GM21576 (cell line): ENCODE results near the gene SMIM43.
"Not testable (repeated sequence)": the region's sequence is repeated elsewhere in the genome, so short reads cannot be mapped to it uniquely, and the experiment has no call there.

Experiments
- ATAC-seq: cut with Tn5 transposase; IDR thresholded peaks from one replicate; pipeline ENCODE4 v1.9.1; 2021; ENCODE audit warnings: mild to moderate bottlenecking, moderate library complexity; ENCODE audit not compliant: unreplicated experiment

SMIM43 gene

DNA sequence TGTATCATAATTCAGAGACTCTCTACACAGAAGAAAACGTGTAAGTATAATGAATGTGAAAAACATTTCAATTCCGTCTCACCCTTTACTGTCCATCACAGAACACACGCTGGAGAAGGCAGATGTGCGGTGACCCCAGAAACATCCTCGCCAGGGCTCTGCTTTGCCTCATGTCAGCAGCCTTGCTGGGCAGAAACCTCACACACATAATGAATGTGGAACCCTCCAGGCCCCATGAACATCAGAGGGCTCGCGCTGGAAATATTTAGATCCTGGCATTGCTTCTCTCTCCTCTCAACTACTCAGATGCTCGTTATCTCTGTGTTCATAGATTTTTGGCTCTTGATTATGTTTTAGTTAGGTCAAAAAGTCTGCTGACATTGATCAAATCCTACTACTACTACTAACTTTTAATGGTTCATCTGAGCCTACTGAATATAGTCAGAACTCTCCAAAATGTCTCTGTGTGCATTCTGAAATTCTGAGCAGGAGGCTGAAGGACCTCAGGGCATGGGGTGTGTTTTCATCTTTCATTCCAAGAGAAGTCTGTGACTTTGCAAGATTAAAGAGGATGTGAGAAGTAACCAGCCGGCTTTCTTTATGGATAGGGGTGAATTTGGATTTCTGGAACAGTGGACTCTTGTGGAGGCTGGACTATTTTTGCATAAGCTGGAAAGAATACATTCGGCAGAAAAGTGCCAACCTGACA lies 27.0 kb downstream of the SMIM43 start:
- no peak for ATAC-seq

DNA sequence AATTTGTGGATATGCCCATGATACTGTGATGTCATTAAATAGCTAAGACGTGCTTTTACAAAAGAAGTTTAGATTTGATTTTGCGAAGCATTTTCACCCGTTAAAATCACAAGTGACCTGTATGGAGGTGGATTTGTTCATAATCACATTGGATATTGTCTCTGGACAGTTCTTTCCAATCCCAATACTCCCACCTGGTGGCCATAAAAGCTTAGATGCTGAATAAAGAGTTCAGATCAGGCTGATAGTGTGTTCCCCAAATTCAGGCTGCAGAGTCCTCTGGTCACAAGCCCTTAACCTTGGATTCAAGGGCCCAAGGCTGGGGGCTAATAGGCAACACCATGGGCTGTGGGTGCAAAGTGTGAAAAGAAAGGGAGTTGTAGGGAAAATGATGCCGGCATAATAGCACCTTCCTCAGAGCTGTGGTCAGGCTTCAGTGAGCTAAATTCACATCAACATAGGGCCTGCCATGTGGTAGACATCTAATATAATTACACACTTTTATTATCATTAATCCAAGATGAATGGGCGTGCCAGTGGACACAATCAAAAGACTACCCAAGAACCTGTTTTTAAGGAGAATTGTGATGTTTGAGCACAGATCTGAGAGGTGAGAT lies 28.1 kb downstream of the SMIM43 start:
- ATAC-seq, result no peak

DNA sequence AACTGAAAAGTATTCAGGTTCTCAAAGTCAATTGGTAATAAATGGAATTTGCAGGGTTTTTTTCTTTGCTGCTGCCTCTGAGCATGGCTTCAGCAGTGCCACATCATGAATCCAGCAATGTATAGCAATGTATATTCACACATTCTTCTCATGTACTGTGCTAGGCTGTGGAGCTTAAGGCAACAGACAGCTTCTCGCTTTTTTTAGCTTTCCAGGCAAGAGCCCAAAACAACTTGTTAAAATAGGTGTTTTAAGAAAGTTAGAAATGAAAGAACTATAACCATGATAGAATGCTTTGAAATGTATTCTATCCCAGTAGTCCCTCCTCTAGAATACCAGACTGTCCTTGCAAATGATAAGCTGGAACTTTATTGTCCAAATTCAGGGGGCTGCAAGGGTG lies 30.4 kb downstream of the SMIM43 start:
- no peak for ATAC-seq

DNA sequence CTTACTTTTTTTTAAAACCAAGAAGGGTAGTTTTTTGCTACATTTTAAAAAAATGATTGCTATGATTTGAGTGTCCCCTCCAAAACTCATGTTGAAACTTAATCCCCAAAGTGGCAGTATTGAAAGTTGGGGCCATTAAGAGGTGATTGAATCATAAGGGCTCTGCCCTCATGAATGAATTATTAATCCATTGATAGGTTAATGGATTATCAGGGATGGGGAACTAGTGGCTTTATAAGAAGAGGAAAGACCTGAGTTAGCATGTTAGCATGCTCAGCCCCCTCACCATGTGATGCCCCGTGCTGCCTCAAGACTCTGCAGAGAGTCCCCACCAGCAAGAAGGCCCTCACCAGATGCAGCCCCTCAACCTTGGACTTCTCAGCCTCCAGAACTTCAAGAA lies 31.0 kb downstream of the SMIM43 start:
- no peak for ATAC-seq

DNA sequence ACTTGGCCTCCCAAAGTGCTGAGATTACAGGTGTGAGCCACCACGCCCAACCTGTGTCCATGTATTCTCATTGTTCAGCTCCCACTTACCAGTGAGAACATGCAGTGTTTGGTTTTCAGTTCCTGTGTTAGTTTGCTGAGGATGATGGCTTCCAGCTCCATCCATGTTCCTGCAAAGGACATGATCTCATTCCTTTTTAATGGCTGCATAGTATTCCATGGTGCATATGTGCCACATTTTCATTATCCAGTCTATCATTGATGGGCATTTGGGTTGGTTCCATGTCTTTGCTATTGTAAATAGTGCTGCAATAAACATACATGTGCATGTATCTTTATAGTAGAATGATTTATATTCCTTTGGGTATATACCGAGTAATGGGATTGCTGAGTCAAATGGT lies 35.2 kb downstream of the SMIM43 start:
- ATAC-seq, result not testable (repeated sequence)

DNA sequence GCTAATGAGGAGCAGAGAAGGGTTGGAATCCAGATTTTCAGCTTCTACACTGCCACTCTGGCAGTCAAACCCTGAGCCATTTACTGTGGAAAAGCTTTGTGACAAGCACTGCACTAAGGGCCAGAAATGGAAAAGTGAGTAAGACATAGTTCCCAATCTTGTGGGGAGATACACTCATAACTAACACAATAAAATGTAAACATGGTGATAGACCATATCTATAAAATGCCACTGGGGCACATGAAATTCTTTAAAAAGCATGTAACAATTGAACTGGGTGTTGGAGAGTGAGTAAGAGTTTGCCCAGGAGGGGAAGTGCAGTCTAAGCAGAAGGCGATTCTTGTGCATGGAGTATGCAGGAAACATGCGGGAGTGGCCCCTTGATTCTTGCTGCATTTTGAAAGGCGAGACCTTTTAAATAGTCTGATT lies 36.2 kb downstream of the SMIM43 start:
- ATAC-seq, result no peak

DNA sequence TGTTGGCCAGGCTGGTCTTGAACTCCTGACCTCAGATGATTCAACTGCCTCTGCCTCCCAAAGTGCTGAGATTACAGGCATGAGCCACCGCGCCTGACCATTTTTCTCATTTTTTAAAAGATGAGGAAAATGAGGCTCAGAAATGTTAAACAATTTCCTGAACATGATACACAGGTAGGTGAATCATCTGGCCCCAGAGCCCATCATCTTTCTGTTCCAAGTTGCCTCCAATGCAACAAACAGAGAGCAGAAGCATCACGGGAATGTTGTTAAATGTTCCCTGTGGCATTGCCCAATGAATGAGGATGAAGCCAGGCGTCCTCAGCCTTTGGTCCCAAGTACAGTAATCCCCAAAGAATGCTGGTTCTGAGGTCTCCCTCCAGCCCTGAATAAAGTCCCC lies 36.9 kb downstream of the SMIM43 start:
- no peak for ATAC-seq

DNA sequence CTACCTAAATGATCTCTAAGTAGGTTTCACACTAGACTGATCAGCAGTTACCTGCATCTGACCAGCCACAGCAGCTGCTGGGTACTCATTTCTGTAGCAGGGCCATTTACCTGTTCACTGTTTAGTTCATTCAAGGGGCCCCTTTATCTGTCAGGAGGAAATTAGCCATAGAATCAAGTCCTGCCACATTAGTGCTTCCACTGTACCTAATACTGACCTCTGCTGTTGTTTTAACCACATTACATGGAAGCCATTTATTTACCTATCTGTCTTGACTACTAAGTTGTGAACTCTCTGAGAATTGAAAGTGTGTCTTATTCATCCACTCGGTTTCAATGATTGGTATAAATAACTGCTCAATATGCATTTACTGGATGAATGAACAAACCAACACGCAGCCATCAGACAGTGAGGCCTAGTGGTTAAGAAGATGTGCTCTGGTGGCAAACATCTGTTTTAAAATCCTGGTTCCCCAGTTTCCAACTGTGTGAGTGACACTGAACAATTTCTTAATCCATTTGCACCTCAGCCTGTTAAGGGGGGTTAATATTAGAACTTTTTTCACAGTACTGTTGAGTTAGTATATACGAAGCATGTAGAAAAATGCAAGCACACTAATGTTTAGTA lies 38.2 kb downstream of the SMIM43 start:
- ATAC-seq, result peak; percentile 98

DNA sequence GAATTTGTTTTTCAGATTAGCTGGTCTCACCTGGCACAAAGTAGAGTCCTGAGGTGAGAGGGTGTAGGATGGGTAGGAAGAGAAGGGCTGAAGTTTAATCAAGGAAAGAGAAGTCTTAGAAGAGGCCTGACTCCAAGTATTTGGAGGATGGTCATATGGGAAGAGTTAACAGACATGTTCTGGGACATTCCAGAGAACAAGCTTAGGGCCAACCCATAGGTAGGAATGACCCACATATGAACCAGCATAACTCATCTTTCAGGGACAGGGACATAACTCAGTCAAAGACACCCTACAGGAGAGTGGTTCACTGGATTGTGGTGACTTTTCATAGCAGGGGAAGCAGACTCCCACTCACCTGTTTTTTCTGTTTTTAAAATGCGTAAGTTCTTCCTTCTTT lies 40.3 kb downstream of the SMIM43 start:
- ATAC-seq, result no peak

DNA sequence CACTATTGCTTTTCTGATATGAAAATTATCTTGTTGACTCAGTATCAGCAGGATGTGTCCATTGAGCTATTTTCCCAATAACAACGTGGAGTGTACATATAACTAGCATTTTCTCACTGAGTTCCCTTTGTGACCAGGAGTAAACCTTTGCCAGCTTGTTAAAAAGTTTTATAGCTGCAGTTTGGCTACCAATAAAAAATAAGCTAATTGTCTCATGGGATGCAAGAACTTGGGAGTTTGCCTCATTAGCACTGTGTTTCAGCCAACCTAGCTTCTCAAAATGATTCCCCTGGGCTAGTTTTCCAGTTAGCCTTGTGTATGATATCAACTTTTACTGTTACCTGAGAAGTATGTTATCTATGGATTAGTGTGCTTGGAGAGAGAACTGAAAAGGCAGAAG lies 43.3 kb downstream of the SMIM43 start:
- no peak for ATAC-seq

DNA sequence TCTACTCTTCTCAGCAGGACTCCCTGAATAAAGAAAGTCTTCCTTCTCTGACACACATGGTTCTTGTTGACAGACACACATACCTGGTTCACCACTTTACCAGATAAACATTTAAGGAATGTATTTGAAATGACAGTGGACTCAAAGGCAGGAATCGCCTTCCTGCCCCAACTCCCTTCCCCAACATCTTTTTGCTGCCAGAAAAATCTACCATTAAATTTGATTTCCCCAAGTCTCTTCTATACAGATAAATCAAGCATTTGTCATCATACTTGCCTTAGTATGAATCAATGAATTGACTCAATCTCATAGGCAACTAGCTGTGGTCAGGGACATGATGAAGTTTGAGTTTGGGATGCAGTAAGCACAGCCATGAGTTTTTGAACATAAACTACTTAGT lies 44.9 kb downstream of the SMIM43 start:
- no peak for ATAC-seq

DNA sequence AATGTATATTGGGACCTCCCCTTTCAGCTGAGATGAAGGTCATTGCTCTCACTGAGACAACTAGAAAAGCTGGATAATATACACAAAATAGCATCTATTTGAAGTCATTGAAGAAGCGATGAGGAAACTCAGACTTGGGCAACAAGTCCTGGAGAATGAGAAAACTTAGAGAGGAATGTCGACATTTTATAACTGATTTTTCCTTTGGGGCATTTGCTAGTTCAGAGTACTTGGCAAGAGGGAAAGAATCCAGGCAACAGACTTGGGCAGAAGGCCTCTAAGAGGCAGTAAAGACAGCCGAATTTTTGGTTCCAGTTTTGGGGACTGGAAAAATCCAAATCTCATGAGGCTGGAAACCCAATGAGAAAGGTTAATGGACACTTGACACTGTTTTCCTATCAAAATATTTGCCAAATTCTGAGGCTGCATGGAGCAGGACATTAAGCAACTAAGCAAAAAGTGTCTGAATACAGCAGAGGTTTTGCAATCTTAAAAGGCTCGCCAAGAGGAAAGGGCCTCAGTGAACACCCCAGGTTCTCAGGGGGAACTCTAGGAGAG lies 47.2 kb downstream of the SMIM43 start:
- no peak for ATAC-seq

DNA sequence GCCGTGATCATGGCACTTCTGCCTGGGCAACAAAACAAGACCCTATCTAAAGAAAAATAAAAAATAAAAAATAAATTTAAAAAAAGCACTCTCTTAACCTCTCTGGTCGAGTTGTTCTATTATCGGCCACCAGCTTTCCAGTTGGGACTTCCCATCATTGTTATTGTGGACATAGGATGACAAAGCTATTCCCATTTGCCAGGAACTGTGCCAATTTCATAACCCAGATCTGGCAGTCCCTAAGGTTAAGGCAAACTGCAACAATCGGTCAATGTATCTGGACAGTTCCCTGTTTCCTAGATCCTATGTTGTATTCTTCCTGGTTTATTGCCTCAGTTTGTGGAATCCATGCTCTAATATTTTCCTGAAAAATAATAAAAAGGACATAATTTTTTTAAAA lies 50.4 kb downstream of the SMIM43 start:
- no peak for ATAC-seq

DNA sequence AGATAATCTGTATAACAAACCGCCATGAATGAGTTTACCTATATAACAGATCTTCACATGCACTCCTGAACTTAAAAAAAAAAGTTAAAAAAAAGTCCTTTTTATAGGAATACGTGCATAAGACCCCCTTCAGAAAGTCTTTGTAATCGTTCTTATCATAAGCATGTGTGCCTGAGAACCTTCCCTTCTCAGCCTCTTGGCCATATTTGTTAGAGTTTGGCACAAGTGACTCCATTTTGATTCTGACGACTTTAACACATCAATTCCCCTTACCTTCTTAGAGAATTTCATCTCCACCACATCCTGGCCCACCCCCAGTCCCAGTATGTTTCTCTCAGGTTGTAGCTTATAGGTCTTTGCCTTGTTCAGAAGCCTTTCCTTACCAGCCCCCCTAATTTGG lies 52.2 kb downstream of the SMIM43 start:
- no peak for ATAC-seq

DNA sequence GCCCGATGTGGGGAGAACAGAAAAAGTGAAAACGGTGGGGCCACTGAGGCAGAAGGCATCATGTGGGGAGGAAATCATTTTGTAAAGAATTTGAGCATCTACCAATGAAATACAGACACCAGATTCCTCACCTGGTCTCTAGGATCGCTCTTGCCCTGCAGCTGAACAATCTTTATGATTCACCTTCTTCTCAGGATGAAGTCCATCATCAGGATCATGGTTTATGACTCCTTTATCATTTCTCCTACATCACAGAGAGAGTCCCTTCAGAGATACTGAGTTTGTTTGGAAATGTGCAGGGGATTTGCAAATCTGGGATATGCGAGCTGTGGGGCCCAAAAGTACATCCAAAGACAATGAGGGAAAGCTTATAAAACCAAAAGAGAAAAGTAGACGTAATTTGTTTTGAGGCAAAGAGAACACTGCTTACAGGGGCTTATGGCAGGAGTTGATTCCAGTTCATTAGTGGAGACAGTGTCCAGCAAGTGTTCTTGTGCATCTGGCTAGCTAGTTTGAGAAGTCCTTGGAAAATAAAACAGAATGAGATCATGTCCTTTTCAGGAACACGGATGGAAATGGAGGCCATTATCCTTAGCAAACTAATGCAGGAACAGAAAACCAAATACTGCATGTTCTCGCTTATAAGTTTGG lies 52.8 kb downstream of the SMIM43 start:
- ATAC-seq, result peak; percentile 5

DNA sequence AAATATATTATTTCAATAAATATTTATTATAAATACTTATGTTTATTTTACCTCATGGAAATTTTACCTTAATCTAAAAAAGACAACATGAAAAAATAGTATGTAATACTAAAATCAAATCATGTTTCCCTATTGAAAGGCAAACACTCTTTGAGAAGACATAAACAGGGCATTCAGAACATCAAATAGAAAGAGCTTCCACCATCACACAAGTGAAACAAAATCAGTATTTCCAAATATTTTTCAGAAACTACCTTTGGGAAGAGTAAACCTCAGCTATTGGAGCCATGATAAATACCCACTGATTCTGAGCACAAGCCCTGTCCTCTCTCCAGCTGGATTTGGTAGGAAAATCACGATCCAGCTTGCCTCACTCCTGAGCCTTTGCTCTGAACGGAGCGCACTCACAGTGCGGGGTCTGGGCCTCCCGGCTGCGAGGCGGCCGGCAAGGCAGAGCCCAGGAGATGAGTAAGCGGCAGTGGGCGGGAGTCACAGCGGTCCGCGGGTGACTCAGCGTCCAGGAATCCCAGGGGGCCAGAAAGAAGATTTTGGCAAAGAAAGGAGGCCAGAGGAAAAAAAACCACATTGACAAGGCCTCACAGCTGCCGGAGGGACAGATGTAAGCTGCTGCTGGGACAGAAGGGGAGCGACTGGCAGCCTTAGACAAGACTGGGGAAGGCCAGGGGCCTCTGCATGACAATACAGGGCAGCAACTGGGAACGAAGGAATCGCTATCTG lies 53.5 kb downstream of the SMIM43 start:
- ATAC-seq, result peak; percentile 87

DNA sequence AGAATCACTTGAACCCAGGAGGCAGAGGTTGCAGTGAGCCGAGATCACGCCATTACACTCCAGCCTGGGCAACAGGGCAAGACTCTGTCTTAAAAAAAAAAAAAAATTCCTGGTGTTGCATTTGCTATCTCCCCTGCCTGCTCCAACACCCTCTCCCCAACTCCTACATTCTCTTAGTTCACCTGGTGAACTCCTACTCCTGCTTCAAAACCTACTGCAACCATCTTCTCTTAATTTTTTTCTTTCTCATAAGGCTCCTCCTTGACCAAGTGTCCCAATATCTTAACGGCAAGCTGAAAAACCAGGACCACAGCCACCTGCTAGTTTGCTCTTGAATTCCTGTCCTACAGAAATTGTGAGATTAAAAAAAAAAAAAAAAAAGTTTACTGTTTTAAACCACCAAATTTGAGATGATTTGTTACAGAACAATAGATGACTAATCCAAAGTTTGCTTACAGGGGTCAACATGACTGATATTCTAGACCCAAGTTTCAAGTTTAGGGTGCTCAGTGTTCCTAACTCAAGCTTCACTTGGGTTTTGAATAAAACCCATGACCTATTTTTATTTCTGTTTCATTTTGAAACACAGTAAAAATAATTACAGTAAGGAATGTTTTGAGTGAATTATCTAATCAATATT lies 55.1 kb downstream of the SMIM43 start:
- ATAC-seq, result no peak
